Measurements from ENCODE around the gene DOCK3.

GRCh38 chr3:51137715-51138114 is 463.0 kb downstream of the DOCK3 start:
- TF ChIP-seq CTCF (IDR thresholded peaks at IDR 0.05), result no peak
- no peak for TF ChIP-seq POLR2A (IDR thresholded peaks at IDR 0.05)

Measured in vagina (tissue), 2 donors.